B cell (primary cell): Measurements from ENCODE around the gene KCNJ12. TPM values are rescaled to one million over a fixed set of nuclear protein-coding genes. Genes with fewer than 3 reads are reported as not detected.
"Not testable (repeated sequence)": the region's sequence is repeated elsewhere in the genome, so short reads cannot be mapped to it uniquely, and the experiment has no call there.

Experiments
- ATAC-seq: fragments of 200-7000 bp; cut with Tn5 transposase; one replicate; pipeline ENCODE4 v1.10.0; 2021; ENCODE audit warnings: low read depth, mild to moderate bottlenecking, moderate number of reproducible peaks, moderate library complexity
- CTCF ChIA-PET: fragments of 350-600 bp; sonication (Branson Sonifier 250); formaldehyde crosslinking; loops from one replicate; lab custom pipeline; 2021; ENCODE audit warnings: antibody characterized with exemption, inconsistent platforms; lab: Charles Lee
- POLR2A ChIA-PET: fragments of 350-600 bp; sonication (Branson Sonifier 250); formaldehyde crosslinking; loops from one replicate; lab custom pipeline; 2021; ENCODE audit warnings: antibody characterized with exemption; lab: Charles Lee
- DNase-seq: peaks from one replicate; pipeline ENCODE4 v3.0.0; 2013
- H2AFZ ChIP-seq: 2 replicates; pipeline ENCODE4 v1.6.1; 2012; ENCODE audit warnings: mild to moderate bottlenecking, low read depth, low read length; ENCODE audit not compliant: insufficient read depth, poor library complexity, severe bottlenecking
- H3K27ac ChIP-seq, 2 donors: 1 replicate in 1 of 2; 2 replicates in 1 of 2; pipeline ENCODE4 v1.5.1; 2012 to 2013; ENCODE audit warnings: low read length in 2 of 2, mild to moderate bottlenecking in 2 of 2, moderate library complexity in 1 of 2
- H3K27me3 ChIP-seq, 4 experiments: fragments of 200-600 bp in 1 of 4; sonication (generic) in 1 of 4; replicated peaks in 1 of 4; 1 replicate in 2 of 4; 2 replicates in 2 of 4; pipeline versions ENCODE4 v1.6.1 to v1.7.0; 2013 to 2016; ENCODE audit warnings: low read length in 3 of 4, mild to moderate bottlenecking in 2 of 4, mixed read lengths in 1 of 4, moderate library complexity in 1 of 4; ENCODE audit not compliant: insufficient read depth in 4 of 4, control insufficient read depth in 3 of 4; ENCODE audit errors: control extremely low read depth in 1 of 4
- H3K36me3 ChIP-seq, 2 experiments: replicated peaks in 1 of 2; 1 replicate in 1 of 2; 2 replicates in 1 of 2; pipeline versions ENCODE4 v1.6.1 to v1.7.1; 2013; ENCODE audit warnings: low read length in 1 of 2; ENCODE audit not compliant: insufficient read depth in 2 of 2, control insufficient read depth in 1 of 2; ENCODE audit errors: control extremely low read depth in 1 of 2, extremely low read depth in 1 of 2
- H3K4me1 ChIP-seq, 2 donors: fragments of 200-600 bp in 1 of 2; sonication (generic) in 1 of 2; 1 replicate in 1 of 2; 2 replicates in 1 of 2; pipeline versions ENCODE4 v1.5.1 to v1.6.1; 2013 to 2017; ENCODE audit warnings: low read length in 2 of 2; ENCODE audit not compliant: control insufficient read depth in 2 of 2, insufficient read depth in 2 of 2
- H3K4me2 ChIP-seq: replicated peaks from 2 replicates; pipeline ENCODE3; 2012; ENCODE audit warnings: mild to moderate bottlenecking, low read depth, low read length; ENCODE audit not compliant: poor library complexity, severe bottlenecking
- H3K4me3 ChIP-seq, 5 experiments: fragments of 200-600 bp in 1 of 5; sonication (generic) in 1 of 5; 1 replicate in 3 of 5; 2 replicates in 2 of 5; pipeline versions ENCODE4 v1.5.1 to v1.7.0; 2011 to 2016; ENCODE audit warnings: low read length in 4 of 5, mild to moderate bottlenecking in 4 of 5, low read depth in 2 of 5, control low read depth in 1 of 5, moderate library complexity in 1 of 5; ENCODE audit not compliant: insufficient read depth in 1 of 5; ENCODE audit errors: control extremely low read depth in 1 of 5, extremely low read depth in 1 of 5
- H3K79me2 ChIP-seq: fragments of 200-600 bp; sonication (generic); one replicate; pipeline ENCODE4 v1.6.0; 2016; ENCODE audit warnings: low read length; ENCODE audit not compliant: control insufficient read depth, insufficient read depth
- H3K9ac ChIP-seq: fragments of 200-600 bp; sonication (generic); 2 replicates; pipeline ENCODE4 v1.6.1; 2017; ENCODE audit warnings: mild to moderate bottlenecking, low read length, moderate library complexity
- H3K9me3 ChIP-seq, 3 donors: one replicate each; pipeline versions ENCODE4 v1.6.1 to v1.7.1; 2013; ENCODE audit warnings: low read length in 2 of 3; ENCODE audit not compliant: control insufficient read depth in 2 of 3, insufficient read depth in 1 of 3; ENCODE audit errors: control extremely low read depth in 1 of 3
- H4K20me1 ChIP-seq: 2 replicates; pipeline ENCODE4 v1.6.0; 2012; ENCODE audit warnings: mild to moderate bottlenecking, low read length; ENCODE audit not compliant: insufficient read depth, control insufficient read depth, poor library complexity, severe bottlenecking
- H3K27ac Mint-ChIP-seq: one replicate; pipeline ENCODE4 v1.8.0; 2021; ENCODE audit warnings: mixed read lengths
- H3K27me3 Mint-ChIP-seq: one replicate; pipeline ENCODE4 v1.8.0; 2021; ENCODE audit warnings: mixed read lengths
- H3K4me1 Mint-ChIP-seq: one replicate; pipeline ENCODE4 v1.8.0; 2021; ENCODE audit warnings: mixed read lengths
- H3K4me3 Mint-ChIP-seq: one replicate; pipeline ENCODE4 v1.8.0; 2021; ENCODE audit warnings: mixed read lengths
- H3K9me3 Mint-ChIP-seq: one replicate; pipeline ENCODE4 v1.8.0; 2022; ENCODE audit warnings: mixed read lengths; ENCODE audit not compliant: insufficient read depth
- CTCF ChIP-seq: fragments of 200-600 bp; IDR thresholded peaks from one replicate; pipeline ENCODE4 v1.8.0; 2022; ENCODE audit warnings: antibody characterized with exemption, mild to moderate bottlenecking
- EZH2 ChIP-seq: IDR thresholded peaks from 2 replicates; pipeline ENCODE4 v1.6.1; 2012; ENCODE audit warnings: borderline replicate concordance, low read depth, mild to moderate bottlenecking, moderate library complexity, low read length; ENCODE audit not compliant: insufficient read depth, poor library complexity, severe bottlenecking
- WGBS: methylation state at CpG from one replicate; pipeline ENCODE4 v1.1.5; 2013; ENCODE audit warnings: missing lambda C conversion rate; ENCODE audit not compliant: insufficient coverage; 5-methylcytosine and 5-hydroxymethylcytosine counted together
- intact Hi-C: fragments of 100-400 bp; cut with micrococcal nuclease; formaldehyde crosslinking; loops from one replicate; pipeline ENCODE4 v1.10.0; 2022
- polyA plus RNA-seq: library from polyadenylated mRNA; depleted of rRNA; stranded (reverse); fragments of >200 nt; gene quantifications from 2 replicates; pipeline ENCODE4 v1.2.3, GENCODE V29; 2012
- total RNA-seq, 2 donors: library from RNA; stranded (reverse); fragments of 120-200 nt in 1 of 2; gene quantifications; 1 replicate in 1 of 2; 2 replicates in 1 of 2; pipeline versions ENCODE4 v1.2.3 to v1.2.4, GENCODE V29; 2013 to 2022

The KCNJ12 gene
- total and polyA plus RNA-seq, 2 donors (not counting 1 experiment from before 2014, with no cell fraction given) = not detected

GRCh38 chr17:21400816-21401593 is 24.8 kb downstream of the KCNJ12 start:
- H4K20me1 ChIP-seq = no peaks in the 10 kb centered on the region
- no peak overlapping the region for H3K4me2 ChIP-seq
- Mint-ChIP-seq H3K27me3 (no peaks in the 10 kb centered on the region), H3K9me3 (no peaks in the 10 kb centered on the region), H3K27ac (no peak overlapping the region), H3K4me3 (no peak overlapping the region), H3K4me1 (no peaks in the 10 kb centered on the region)
- no peak for DNase-seq
- WGBS = 84% methylated on average over 13 of the region's 15 CpGs
- POLR2A ChIA-PET = interaction anchor here (0.6 kb wide), 1 partner anchor 276 kb away, joined by 3 read pairs; no protein-coding TSS in a partner anchor
- H3K27me3 ChIP-seq = no peaks in the 10 kb centered on the region
- no peaks in the 10 kb centered on the region for H3K36me3 ChIP-seq
- CTCF ChIA-PET = no interaction called here
- peaks cover 0 to 14% (median 0%) of the 10 kb centered on the region in 3 donors for H3K9me3 ChIP-seq
- intact Hi-C loops = no loop called here
- H3K27ac ChIP-seq = no peak overlapping the region
- no peak for TF ChIP-seq CTCF
- no peak for TF ChIP-seq EZH2
- H2AFZ ChIP-seq = no peak overlapping the region
- H3K4me3 ChIP-seq = no peak overlapping the region
- no peaks in the 10 kb centered on the region for H3K4me1 ChIP-seq
- no peak for ATAC-seq
- H3K79me2 ChIP-seq = no peaks in the 10 kb centered on the region
- H3K9ac ChIP-seq = no peak overlapping the region

GRCh38 chr17:21402166-21402571 is 26.0 kb downstream of the KCNJ12 start:
- H4K20me1 ChIP-seq, H3K4me3 Mint-ChIP-seq, H3K36me3 ChIP-seq, H3K27ac Mint-ChIP-seq, H3K4me3 ChIP-seq, H3K79me2 ChIP-seq, H3K27me3 ChIP-seq, H3K9me3 Mint-ChIP-seq, CTCF ChIA-PET, H3K4me1 ChIP-seq, H3K27ac ChIP-seq, H2AFZ ChIP-seq, H3K4me2 ChIP-seq, H3K27me3 Mint-ChIP-seq, POLR2A ChIA-PET, ATAC-seq, DNase-seq, H3K4me1 Mint-ChIP-seq, H3K9ac ChIP-seq, intact Hi-C loops: not testable (repeated sequence)
- 81% methylated on average over 7 of the region's 8 CpGs for WGBS
- H3K9me3 ChIP-seq = peaks cover 0 to 15% (median 0%) of the 10 kb centered on the region in 3 donors

- intact Hi-C loops, POLR2A ChIA-PET, H3K27me3 Mint-ChIP-seq, H3K4me1 Mint-ChIP-seq, H2AFZ ChIP-seq, H3K4me2 ChIP-seq, DNase-seq, H4K20me1 ChIP-seq, H3K36me3 ChIP-seq, H3K9me3 Mint-ChIP-seq, H3K27me3 ChIP-seq, H3K9ac ChIP-seq, H3K4me1 ChIP-seq, H3K4me3 Mint-ChIP-seq, H3K27ac Mint-ChIP-seq, H3K4me3 ChIP-seq, H3K79me2 ChIP-seq, CTCF ChIA-PET, H3K27ac ChIP-seq, ATAC-seq: not testable (repeated sequence)
- peaks cover 0 to 15% (median 0%) of the 10 kb centered on the region in 3 donors for H3K9me3 ChIP-seq
- no CpG with 5 or more reads among the region's 3 CpGs for WGBS
Measured at GRCh38 chr17:21402926-21403325, 26.8 kb downstream of the KCNJ12 start.
